Fibroblast of lung (primary cell): ENCODE measurements around the gene PNMA6E.

Source experiments
- CTCF ChIP-seq, 2 donors: IDR thresholded peaks in 1 of 2; conservative IDR thresholded peaks in 1 of 2; 1 replicate in 1 of 2; 2 replicates in 1 of 2; pipeline ENCODE4 v1.5.1; 2011 to 2012; ENCODE audit warnings: low read length in 2 of 2, control low read depth in 1 of 2, inconsistent platforms in 1 of 2, low read depth in 1 of 2, mild to moderate bottlenecking in 1 of 2
- EZH2 ChIP-seq: IDR thresholded peaks from 2 replicates; pipeline ENCODE4 v1.5.1; 2012; ENCODE audit warnings: low read length, control low read depth, mild to moderate bottlenecking; ENCODE audit errors: missing control alignments

DNA sequence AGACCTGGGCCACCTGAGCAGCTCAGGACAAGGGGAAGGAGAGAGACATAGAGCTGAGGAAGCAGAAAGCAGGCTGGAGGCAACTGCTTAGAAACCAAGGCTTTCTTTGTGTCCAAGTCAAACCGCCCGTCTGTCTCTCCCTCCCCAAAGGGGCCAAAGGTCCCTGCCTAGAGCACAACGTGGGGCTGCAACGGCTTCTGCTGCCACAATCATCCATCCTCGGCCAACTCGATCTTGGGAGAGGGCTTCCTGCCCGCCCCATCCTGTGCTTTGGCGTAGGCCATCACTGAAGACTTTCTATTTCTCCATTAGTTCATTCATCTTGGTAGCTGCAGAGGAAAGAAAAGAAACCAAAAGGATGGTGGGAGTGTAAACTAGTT lies 46.4 kb upstream of the PNMA6E start:
- no peak for TF ChIP-seq CTCF (conservative IDR thresholded peaks at IDR 0.05 in 1 of 2, IDR thresholded peaks at IDR 0.05 in 1 of 2; ENCODE audit: low read depth in 1 of 2, low read length in 2 of 2)
- TF ChIP-seq EZH2, result no peak
